ENCODE results near the gene FLNC.

The FLNC gene

GRCh38 chr7:128801667-128802418 is 28.4 kb upstream of the FLNC start:
- no peak for DNase-seq

DNA sequence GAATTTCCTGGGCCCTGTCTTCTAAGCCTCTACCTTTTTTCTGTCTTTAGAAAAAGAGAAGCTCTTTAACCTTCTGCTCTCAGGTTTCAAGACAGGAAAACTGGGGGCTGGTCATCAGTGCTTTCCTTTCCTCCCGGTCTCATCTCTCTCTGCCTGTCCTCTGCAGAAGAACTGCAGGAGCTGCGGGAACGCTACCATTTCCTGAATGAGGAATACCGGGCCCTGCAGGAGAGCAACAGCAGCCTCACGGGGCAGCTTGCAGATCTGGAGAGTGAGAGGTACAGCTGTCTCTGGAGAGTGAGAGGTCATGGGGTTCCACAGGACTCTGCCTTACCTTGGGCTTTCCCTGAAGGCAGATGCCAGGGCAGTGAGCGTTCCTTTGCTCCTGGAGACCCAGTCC is 25.7 kb upstream of the FLNC start:
- DNase-seq = no peak

- DNase-seq = no peak
These were observed 25.0 kb upstream of the FLNC start for GRCh38 chr7:128805225-128805624.

GRCh38 chr7:128807191-128807590 is 23.0 kb upstream of the FLNC start:
- DNase-seq = no peak

DNA sequence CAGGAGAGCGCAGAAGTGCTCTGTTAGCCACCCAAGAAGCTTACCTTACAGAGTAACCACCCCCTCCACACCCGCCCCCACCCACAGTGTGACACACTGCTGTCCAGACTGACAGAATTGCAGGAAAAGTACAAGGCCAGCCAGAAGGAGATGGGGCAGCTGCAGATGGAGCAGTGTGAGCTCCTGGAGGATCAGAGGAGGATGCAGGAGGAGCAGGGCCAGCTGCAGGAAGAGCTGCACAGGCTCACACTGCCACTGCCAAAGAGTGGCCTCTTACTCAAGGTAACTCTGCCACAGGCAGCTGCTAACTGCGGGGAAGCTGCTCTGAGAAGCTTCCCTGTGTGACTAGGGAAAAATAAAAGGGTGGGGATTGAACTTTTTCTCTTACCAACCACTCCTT is 20.8 kb upstream of the FLNC start:
- DNase-seq = no peak

DNA sequence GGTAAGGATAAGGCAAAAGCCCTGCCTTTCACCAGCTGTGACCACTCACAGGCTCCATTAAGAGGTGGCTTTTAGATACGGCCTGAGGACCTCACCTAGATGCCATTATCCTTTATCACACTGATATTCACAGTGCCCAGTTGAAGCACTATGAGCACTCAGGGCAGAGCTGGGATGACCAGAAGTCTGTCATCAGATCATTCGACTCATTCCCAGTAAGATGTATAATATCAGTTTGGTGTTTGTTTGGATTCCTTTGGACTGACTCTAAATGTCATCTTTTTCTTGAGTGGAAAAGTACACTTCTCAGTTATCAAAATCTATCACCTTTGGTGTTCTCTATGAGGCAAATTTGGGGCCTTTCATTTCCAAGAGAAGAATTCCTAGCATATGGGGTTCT is 19.7 kb upstream of the FLNC start:
- DNase-seq = no peak

GRCh38 chr7:128810997-128811396 is 19.2 kb upstream of the FLNC start:
- no peak for DNase-seq

DNA sequence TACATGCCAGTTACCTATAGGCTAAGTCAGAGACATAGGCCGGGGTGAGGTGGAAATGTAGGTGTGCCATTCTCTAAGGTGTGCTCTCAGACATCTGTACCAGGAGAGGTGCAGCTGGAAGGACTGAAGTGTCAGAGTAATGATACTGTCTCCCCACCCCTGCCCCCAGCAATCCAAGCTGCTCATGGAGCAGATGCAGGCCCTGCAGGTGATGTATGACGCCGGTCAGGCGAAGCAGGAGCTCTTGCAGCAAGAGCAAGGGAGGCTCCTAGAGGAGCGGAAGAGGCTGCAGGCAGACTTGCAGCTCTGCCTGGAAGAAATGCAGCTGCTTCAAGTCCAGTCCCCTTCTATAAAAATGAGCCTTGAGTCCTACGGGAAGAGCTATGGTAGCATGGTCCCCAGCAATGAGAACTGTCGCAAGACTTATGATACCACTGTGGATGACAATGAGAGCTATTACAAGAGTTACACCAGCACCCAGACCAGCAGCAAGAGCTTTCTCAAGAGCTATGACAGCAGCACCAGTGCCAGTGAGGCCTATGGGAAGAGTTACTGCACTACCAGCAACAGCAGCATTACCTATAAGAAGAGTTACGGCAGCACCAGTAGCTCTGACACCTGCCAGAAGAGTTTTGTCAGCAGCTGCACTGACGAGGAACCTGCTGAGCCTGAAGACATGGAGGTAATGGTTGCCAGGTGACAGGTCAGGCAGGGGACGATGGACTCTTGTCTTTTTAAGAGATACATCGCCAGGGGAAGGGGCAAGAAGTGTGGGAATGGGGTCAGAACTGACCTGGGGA is 18.4 kb upstream of the FLNC start:
- no peak for DNase-seq

- no peak for DNase-seq
These were observed 17.6 kb upstream of the FLNC start for GRCh38 chr7:128812514-128813168.

GRCh38 chr7:128814499-128814898 is 15.7 kb upstream of the FLNC start:
- DNase-seq = no peak

- no peak for DNase-seq
These were observed 14.8 kb upstream of the FLNC start for GRCh38 chr7:128815289-128815942.

- no peak for DNase-seq
These were observed 11.5 kb upstream of the FLNC start for GRCh38 chr7:128818694-128819093.

- DNase-seq = no peak
These were observed 8.5 kb upstream of the FLNC start for GRCh38 chr7:128821724-128822123.

DNA sequence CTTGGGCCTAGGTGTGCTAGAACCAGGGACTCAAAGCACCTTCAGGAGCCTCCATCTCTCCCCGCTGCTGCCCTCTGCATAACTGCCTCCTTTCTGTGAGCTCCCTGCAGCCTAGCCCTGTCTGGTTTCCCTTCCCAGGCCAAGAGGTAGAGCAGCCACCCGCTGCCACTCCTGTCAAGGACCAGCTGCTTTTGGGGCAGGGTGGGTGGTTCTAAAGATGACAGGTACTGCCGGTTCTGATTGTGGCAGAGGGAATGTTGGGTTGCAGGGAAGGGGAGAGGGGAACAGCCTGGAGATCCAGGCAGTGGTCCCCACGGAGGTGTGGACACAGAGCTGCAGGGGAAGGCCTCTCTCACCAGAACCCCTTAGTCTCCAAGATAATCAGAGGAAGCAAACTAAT is 3.7 kb upstream of the FLNC start:
- DNase-seq = no peak

DNA sequence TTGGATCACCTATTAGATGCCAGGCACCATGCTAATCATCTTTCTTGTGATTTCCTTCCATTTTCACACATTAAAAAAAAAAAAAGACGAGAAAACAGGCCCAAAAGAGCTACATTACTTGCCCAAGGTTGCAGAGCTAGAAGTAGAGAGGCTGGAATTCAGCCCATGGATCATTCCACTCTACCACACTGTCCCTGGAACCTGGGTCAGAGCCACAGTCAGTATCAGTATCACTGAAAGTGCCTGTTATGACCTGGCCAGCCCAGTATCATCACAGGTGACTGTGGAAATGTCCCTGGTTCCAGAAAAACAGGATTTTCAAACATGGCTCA is 3.3 kb upstream of the FLNC start:
- no peak for DNase-seq

DNA sequence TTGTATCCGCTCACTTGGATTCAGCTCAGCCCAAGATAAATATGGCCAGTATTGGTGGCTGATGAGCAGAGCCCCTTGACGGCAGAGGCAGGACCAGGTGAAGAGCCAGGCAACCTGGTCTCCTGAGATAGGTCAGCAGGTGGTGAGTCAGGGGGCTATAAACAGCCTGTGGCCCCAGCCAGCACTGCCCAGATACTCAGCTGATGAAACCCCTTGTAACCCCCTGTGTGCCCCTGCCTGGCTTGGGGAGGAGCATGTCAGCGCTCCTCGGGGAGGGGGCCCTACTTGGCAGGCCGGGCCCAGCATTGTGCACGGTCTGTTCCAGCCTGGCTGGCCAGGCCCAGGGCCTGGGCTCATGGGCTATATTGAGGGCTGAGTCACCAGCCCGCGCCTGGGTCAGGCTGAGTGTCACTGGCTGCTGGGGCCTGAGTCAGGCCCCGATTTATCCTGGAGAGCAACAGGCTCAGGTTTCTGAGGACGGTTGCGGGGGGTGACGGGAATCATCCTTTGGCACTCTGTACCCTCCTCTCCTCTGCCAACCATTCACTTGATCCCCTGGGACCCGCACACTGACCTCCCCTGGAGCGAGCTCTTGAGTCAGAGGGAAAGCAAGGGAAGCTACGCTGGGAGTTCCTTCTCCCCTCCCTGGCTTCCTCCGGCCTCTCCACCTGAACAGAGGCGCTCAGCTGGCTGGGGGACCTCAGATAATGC is 2.8 kb upstream of the FLNC start:
- no peak for DNase-seq

DNA sequence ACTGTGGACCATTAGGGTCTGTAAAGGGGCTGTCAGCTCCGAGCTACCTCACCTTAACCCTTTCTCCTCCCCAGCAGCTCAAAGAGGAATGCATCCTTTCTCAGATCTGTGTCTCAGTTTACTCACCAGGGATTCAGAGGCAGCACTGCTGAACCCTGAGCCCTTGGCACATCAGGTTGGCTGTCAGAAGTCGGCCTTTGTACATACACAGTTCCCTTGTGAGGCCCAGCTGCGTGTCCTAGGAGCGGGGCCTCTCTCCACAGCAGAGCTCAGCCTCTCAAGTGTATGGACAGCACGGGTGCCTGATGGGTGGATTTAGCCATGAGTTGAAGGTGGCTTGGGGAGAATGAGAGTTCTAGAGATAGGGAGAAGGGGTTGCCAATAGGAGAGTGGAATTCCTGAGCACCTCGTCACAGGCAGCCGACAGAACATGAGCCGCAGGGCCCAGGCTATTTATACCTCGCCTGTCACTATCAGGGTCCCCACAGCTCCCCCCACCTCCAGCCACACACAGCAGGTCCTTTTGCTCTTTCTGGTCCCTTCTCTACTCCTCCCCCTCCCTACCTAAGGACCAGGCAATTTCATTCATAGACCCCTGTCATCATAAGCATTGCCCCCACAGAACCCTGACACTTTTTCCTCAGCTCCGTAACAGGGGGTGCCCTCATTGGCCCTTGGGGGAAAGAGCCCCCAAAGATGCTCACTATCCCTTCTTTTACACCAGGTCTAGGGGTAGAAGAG is 2.1 kb upstream of the FLNC start:
- no peak for DNase-seq

DNA sequence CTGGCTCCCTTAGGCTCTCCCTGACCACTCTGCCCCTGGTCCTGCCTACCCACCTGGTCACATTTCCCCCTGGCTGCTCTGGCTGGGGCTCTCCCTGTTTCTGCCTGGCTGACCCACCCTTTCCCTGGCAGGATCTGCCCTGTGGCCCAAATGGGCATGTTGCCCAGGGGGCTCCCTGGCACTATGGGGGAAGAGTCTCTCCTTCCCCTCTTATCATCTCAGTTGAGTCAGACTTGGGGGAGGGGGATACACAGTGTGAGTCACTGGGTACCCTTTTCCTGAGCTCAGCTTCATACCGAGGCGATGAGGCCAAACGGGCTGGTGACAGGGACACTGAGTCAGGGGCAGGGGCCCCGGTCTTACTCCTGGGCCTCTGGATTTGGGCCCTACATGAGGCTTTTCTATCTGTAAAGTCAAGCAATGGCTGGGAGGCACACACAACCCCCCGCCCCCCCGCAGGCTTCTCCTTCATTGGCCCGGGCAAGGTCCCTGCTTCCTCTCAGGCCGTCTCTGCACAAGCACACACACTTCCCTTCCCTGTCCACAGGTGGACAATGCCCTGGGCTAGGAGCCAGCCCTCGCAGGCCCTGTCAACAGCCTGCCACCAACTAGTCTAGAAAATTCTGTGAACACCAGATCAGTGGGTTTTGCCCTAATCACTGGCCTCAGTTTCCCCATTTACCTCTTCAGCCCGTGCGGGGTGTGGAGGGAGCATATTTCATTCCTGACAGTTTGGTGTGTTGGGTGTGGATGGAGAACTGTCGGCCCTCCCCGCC is 627 bp upstream of the FLNC start:
- DNase-seq = no peak

DNA sequence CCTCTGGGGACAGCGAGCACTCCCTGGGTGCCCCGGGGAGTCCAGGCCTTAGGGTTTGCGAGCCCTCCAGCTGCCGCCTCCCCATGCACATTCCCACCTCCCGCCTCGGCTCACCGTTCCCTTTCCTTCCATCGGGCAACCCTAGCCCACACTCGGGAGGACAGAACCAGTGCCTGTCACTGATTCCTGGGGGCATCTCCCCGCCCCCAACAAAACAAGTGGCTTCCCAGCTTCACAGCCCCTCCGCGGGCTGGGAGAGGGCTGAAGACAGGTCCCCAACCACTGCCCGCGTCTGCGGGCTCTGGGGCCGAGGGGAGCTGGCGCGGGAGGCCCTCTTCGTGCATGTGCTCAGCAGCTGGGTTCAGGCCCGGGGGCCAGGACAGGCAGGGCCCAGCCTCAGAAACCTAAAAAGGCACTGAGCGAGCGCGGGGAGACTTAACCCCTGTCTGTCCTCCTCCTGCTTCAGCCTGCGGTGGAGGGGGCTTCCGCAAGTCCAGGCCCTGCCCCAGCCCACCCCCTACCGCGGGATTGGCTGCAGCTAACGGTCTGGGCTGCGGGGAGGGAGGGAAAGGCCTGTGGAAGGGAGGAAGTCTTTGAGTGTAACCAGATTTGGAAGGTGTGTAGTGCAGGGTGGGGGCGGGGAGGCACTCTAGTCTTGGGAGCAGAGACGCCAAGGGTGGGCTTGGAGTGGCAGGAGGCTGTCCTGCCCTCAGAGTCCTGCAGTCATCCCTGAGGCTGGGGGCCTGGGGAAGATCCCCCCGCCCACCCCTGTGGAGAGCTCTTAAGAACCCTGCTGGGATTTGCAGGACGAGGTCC is 1.2 kb downstream of the FLNC start:
- no peak for DNase-seq
